ENCODE data around the gene KCNMB4. TPM values are rescaled to one million over a fixed set of nuclear protein-coding genes. Genes with fewer than 3 reads are reported as not detected.

Gene KCNMB4, protein sequence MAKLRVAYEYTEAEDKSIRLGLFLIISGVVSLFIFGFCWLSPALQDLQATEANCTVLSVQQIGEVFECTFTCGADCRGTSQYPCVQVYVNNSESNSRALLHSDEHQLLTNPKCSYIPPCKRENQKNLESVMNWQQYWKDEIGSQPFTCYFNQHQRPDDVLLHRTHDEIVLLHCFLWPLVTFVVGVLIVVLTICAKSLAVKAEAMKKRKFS
- polyA plus RNA-seq (2013, experiment 1 of 2) = 5.2 TPM
- 5.1 TPM for polyA plus RNA-seq (2013, experiment 2 of 2)

DNA sequence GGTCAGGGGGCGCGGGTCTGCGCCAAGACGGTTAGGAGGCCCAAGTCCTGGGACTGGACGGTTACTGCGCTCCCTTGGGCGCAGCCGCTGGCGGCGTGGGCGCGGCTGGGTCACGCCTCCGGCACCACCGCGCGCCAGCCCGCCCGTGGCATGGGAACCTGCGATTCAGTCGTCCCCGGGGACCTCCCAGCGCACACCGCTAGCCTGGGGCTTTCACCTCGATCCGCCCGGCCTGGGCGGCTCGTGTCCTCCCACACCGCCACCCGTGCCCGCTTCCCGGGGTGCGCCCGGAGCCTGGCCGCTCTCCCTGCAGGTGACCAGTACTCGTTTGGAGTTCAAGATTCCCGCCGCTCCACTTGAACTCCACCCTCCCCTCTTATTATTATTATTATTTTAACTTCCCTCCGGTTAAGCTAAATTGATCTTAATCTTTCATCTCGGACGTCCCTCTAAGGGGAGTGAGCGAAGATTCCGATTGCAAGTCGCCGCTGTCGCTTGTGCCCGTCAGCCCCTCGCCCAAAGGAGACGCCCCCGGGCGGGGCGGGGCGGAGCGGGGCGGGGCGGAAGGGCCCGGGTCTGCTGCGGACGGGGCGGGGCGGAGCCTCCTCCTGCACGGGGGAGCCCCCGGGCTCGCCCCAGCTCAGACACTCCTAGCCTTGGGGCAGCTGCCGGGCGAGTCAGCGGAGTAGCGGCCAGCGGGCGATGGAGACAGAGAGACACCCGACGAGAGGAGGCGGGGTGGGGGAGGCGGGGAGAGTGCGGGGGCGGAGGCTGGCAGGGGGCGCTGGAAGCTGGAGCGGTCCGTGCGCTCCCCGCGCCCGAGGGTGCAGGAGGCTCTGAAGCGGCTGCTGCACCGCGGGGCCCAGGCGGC is at the start of gene KCNMB4:
Gene KCNMB4 (plus strand): TSS at position 643 of the 871 bp plus-strand sequence. CDS start 445 bp downstream, outside the sequence.
- Histone ChIP-seq H4K8ac (ENCODE audit: low read depth, low read length) (no peak within 1 kb of the TSS), H2BK15ac (ENCODE audit: low read length) (peak within 1 kb of the TSS; percentile 97), H3K9ac (ENCODE audit: low read depth, low read length, poor library complexity) (peak within 1 kb of the TSS; percentile 94), H3K18ac (ENCODE audit: low read length) (peak within 1 kb of the TSS; percentile 94), H3K27ac (replicated peaks; ENCODE audit: low read length) (no peak within 1 kb of the TSS), H3K23ac (ENCODE audit: low read depth, low read length, poor library complexity) (peak within 1 kb of the TSS; percentile 68), H3K36me3 (replicated peaks in 1 of 2; ENCODE audit: control insufficient read depth in 2 of 2, insufficient read depth in 2 of 2, low read length in 2 of 2) (no peaks in the 10 kb centered on the region), H3K79me1 (ENCODE audit: low read depth, low read length) (no peaks in the 10 kb centered on the region), H3K9me3 (replicated peaks in 1 of 2; ENCODE audit: control insufficient read depth in 2 of 2, insufficient read depth in 1 of 2, low read depth in 1 of 2, low read length in 2 of 2) (peaks cover 0 to 4% of the 10 kb centered on the region in 2 donors), H3K14ac (ENCODE audit: low read length) (peak within 1 kb of the TSS; percentile 97), H3K4me2 (ENCODE audit: insufficient read depth, low read length, poor library complexity, severe bottlenecking) (peak within 1 kb of the TSS; percentile 94), H2AFZ (ENCODE audit: low read length) (peak within 1 kb of the TSS; percentile 99), H3K27me3 (ENCODE audit: control insufficient read depth in 3 of 3, insufficient read depth in 3 of 3, low read depth in 1 of 3, low read length in 3 of 3) (peaks cover 0 to 22% (median 13%) of the 10 kb centered on the region in 3 experiments), H2BK12ac (ENCODE audit: low read length) (no peak within 1 kb of the TSS), H3K4ac (ENCODE audit: low read length) (no peak within 1 kb of the TSS), H2AK5ac (ENCODE audit: low read depth, low read length) (peak within 1 kb of the TSS; percentile 70), H4K91ac (ENCODE audit: low read depth, low read length, poor library complexity) (no peak within 1 kb of the TSS), H3K4me1 (ENCODE audit: control insufficient read depth in 2 of 2, insufficient read depth in 1 of 2, low read depth in 1 of 2, low read length in 2 of 2) (peaks cover 3 to 4% of the 10 kb centered on the region in 2 donors), H3K4me3 (ENCODE audit: low read length in 2 of 2) (peak within 1 kb of the TSS; percentile 78 to 83), H2BK120ac (ENCODE audit: low read depth, low read length) (no peak within 1 kb of the TSS), H2BK5ac (ENCODE audit: low read length) (no peak within 1 kb of the TSS)
- peak; percentile 86 for DNase-seq (ENCODE audit: low spot score)
- no CpG with 5 or more reads among the region's 88 CpGs for WGBS, 2 donors (ENCODE audit: extremely low coverage in 2 of 2, insufficient read length in 2 of 2, insufficient replicate concordance in 1 of 2)

DNA sequence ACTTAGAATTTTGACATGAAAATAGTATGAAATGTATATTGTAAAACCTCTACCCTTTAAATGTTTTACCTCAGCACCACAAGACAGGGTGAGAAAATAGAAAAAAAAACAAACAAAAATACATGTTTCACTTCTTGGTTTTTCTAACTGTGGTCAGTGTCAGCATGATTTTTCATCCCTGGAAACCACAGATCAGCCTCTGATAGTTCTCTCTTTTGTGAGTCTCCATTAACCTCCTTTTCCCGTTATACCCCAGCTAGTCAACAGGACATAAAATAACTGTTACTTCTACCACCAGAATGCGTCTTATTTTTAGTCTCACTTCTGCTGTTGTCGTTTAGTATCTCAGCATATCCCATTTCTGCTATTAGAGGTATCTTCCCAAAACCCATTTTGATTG is 48.3 kb upstream of the KCNMB4 start:
- no peak overlapping the region for H3K23ac ChIP-seq (ENCODE audit: low read depth, low read length, poor library complexity)
- no peak overlapping the region for H3K4ac ChIP-seq (ENCODE audit: low read length)
- no CpG with 5 or more reads among the region's 3 CpGs for WGBS, 2 donors (ENCODE audit: extremely low coverage in 2 of 2, insufficient read length in 2 of 2, insufficient replicate concordance in 1 of 2)
- H2BK12ac ChIP-seq (ENCODE audit: low read length) = no peak overlapping the region
- H3K4me3 ChIP-seq (ENCODE audit: low read length in 2 of 2) = no peak overlapping the region
- H2AFZ ChIP-seq (ENCODE audit: low read length) = no peak overlapping the region
- H2AK5ac ChIP-seq (ENCODE audit: low read depth, low read length) = no peak overlapping the region
- no peak overlapping the region for H3K14ac ChIP-seq (ENCODE audit: low read length)
- peaks cover 0 to 68% of the 10 kb centered on the region in 2 donors for H3K36me3 ChIP-seq (replicated peaks in 1 of 2; ENCODE audit: control insufficient read depth in 2 of 2, insufficient read depth in 2 of 2, low read length in 2 of 2)
- H4K8ac ChIP-seq (ENCODE audit: low read depth, low read length) = no peak overlapping the region
- H3K4me2 ChIP-seq (ENCODE audit: insufficient read depth, low read length, poor library complexity, severe bottlenecking) = no peak overlapping the region
- H3K79me1 ChIP-seq (ENCODE audit: low read depth, low read length) = no peaks in the 10 kb centered on the region
- H3K27me3 ChIP-seq (ENCODE audit: control insufficient read depth in 3 of 3, insufficient read depth in 3 of 3, low read depth in 1 of 3, low read length in 3 of 3) = no peaks in the 10 kb centered on the region
- no peaks in the 10 kb centered on the region for H3K9me3 ChIP-seq (replicated peaks in 1 of 2; ENCODE audit: control insufficient read depth in 2 of 2, insufficient read depth in 1 of 2, low read depth in 1 of 2, low read length in 2 of 2)
- no peak for DNase-seq (ENCODE audit: low spot score)
- no peak overlapping the region for H2BK15ac ChIP-seq (ENCODE audit: low read length)
- no peak overlapping the region for H2BK120ac ChIP-seq (ENCODE audit: low read depth, low read length)
- H3K18ac ChIP-seq (ENCODE audit: low read length) = no peak overlapping the region
- H3K9ac ChIP-seq (ENCODE audit: low read depth, low read length, poor library complexity) = no peak overlapping the region
- H3K27ac ChIP-seq (replicated peaks; ENCODE audit: low read length) = no peak overlapping the region
- no peak overlapping the region for H2BK5ac ChIP-seq (ENCODE audit: low read length)
- no peaks in the 10 kb centered on the region for H3K4me1 ChIP-seq (ENCODE audit: control insufficient read depth in 2 of 2, insufficient read depth in 1 of 2, low read depth in 1 of 2, low read length in 2 of 2)
- no peak overlapping the region for H4K91ac ChIP-seq (ENCODE audit: low read depth, low read length, poor library complexity)

DNA sequence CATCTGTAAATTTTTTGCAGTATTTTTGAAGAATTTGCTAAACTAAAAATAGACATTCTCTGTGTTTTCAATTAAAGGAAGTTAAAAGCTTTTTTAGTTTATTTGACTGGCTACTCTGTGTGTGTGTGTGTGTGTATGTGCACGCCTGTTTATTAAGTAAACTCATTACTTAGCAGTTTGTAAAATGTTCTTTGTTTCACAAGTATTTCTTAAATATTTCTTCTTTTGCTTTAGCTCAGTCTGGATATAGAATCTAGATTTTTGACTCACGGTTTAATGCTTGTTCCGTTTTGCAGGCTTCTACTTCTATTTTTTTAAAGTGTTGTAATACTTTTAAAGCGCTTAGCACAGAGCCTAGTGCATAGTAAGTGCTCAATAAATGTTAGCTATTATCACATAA is 46.5 kb upstream of the KCNMB4 start:
- WGBS, 2 donors (ENCODE audit: extremely low coverage in 2 of 2, insufficient read length in 2 of 2, insufficient replicate concordance in 1 of 2) = no CpG with 5 or more reads among the region's 4 CpGs
- peaks cover 0 to 69% of the 10 kb centered on the region in 2 donors for H3K36me3 ChIP-seq (replicated peaks in 1 of 2; ENCODE audit: control insufficient read depth in 2 of 2, insufficient read depth in 2 of 2, low read length in 2 of 2)
- no peak overlapping the region for H3K4me3 ChIP-seq (ENCODE audit: low read length in 2 of 2)
- no peak overlapping the region for H2AFZ ChIP-seq (ENCODE audit: low read length)
- H3K4ac ChIP-seq (ENCODE audit: low read length) = no peak overlapping the region
- no peaks in the 10 kb centered on the region for H3K9me3 ChIP-seq (replicated peaks in 1 of 2; ENCODE audit: control insufficient read depth in 2 of 2, insufficient read depth in 1 of 2, low read depth in 1 of 2, low read length in 2 of 2)
- no peaks in the 10 kb centered on the region for H3K4me1 ChIP-seq (ENCODE audit: control insufficient read depth in 2 of 2, insufficient read depth in 1 of 2, low read depth in 1 of 2, low read length in 2 of 2)
- H3K9ac ChIP-seq (ENCODE audit: low read depth, low read length, poor library complexity) = no peak overlapping the region
- no peak overlapping the region for H2BK15ac ChIP-seq (ENCODE audit: low read length)
- no peak overlapping the region for H3K23ac ChIP-seq (ENCODE audit: low read depth, low read length, poor library complexity)
- no peak overlapping the region for H2BK12ac ChIP-seq (ENCODE audit: low read length)
- H3K14ac ChIP-seq (ENCODE audit: low read length) = no peak overlapping the region
- no peak overlapping the region for H4K91ac ChIP-seq (ENCODE audit: low read depth, low read length, poor library complexity)
- H3K4me2 ChIP-seq (ENCODE audit: insufficient read depth, low read length, poor library complexity, severe bottlenecking) = no peak overlapping the region
- no peaks in the 10 kb centered on the region for H3K79me1 ChIP-seq (ENCODE audit: low read depth, low read length)
- no peak overlapping the region for H2BK120ac ChIP-seq (ENCODE audit: low read depth, low read length)
- DNase-seq (ENCODE audit: low spot score) = no peak
- H2BK5ac ChIP-seq (ENCODE audit: low read length) = no peak overlapping the region
- H3K27me3 ChIP-seq (ENCODE audit: control insufficient read depth in 3 of 3, insufficient read depth in 3 of 3, low read depth in 1 of 3, low read length in 3 of 3) = no peaks in the 10 kb centered on the region
- no peak overlapping the region for H2AK5ac ChIP-seq (ENCODE audit: low read depth, low read length)
- H3K27ac ChIP-seq (replicated peaks; ENCODE audit: low read length) = no peak overlapping the region
- H3K18ac ChIP-seq (ENCODE audit: low read length) = no peak overlapping the region
- no peak overlapping the region for H4K8ac ChIP-seq (ENCODE audit: low read depth, low read length)

DNA sequence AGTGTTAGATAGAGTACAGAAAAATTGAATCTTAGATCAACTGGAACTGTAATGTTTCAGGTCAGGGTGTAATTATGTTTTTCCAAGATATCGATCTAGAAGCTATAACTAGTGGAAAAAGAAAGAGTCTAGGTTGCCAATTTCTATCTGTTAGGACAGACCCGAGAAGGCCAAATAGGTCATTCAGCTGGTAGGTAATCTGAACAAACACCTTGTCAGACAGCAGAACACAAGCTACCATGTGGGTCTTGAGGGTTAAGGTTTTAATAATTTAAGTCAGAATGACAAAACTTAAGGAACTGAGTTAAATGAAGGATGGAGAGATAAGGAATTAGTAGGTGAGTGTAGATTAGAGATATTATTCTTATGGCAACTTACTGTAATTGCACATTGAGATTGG is 44.9 kb upstream of the KCNMB4 start:
- H3K14ac ChIP-seq (ENCODE audit: low read length) = no peak overlapping the region
- H2BK15ac ChIP-seq (ENCODE audit: low read length) = no peak overlapping the region
- no peak overlapping the region for H3K4ac ChIP-seq (ENCODE audit: low read length)
- H2BK120ac ChIP-seq (ENCODE audit: low read depth, low read length) = no peak overlapping the region
- H3K36me3 ChIP-seq (replicated peaks in 1 of 2; ENCODE audit: control insufficient read depth in 2 of 2, insufficient read depth in 2 of 2, low read length in 2 of 2) = peaks cover 0 to 72% of the 10 kb centered on the region in 2 donors
- H3K27me3 ChIP-seq (ENCODE audit: control insufficient read depth in 3 of 3, insufficient read depth in 3 of 3, low read depth in 1 of 3, low read length in 3 of 3) = no peaks in the 10 kb centered on the region
- no peaks in the 10 kb centered on the region for H3K4me1 ChIP-seq (ENCODE audit: control insufficient read depth in 2 of 2, insufficient read depth in 1 of 2, low read depth in 1 of 2, low read length in 2 of 2)
- no peak overlapping the region for H2AK5ac ChIP-seq (ENCODE audit: low read depth, low read length)
- H2BK12ac ChIP-seq (ENCODE audit: low read length) = no peak overlapping the region
- no CpG with 5 or more reads among the region's 2 CpGs for WGBS, 2 donors (ENCODE audit: extremely low coverage in 2 of 2, insufficient read length in 2 of 2, insufficient replicate concordance in 1 of 2)
- no peak overlapping the region for H2BK5ac ChIP-seq (ENCODE audit: low read length)
- DNase-seq (ENCODE audit: low spot score) = no peak
- no peak overlapping the region for H4K8ac ChIP-seq (ENCODE audit: low read depth, low read length)
- H3K27ac ChIP-seq (replicated peaks; ENCODE audit: low read length) = no peak overlapping the region
- no peak overlapping the region for H3K18ac ChIP-seq (ENCODE audit: low read length)
- no peaks in the 10 kb centered on the region for H3K79me1 ChIP-seq (ENCODE audit: low read depth, low read length)
- no peak overlapping the region for H2AFZ ChIP-seq (ENCODE audit: low read length)
- no peaks in the 10 kb centered on the region for H3K9me3 ChIP-seq (replicated peaks in 1 of 2; ENCODE audit: control insufficient read depth in 2 of 2, insufficient read depth in 1 of 2, low read depth in 1 of 2, low read length in 2 of 2)
- H3K23ac ChIP-seq (ENCODE audit: low read depth, low read length, poor library complexity) = no peak overlapping the region
- H3K9ac ChIP-seq (ENCODE audit: low read depth, low read length, poor library complexity) = no peak overlapping the region
- H3K4me2 ChIP-seq (ENCODE audit: insufficient read depth, low read length, poor library complexity, severe bottlenecking) = no peak overlapping the region
- H4K91ac ChIP-seq (ENCODE audit: low read depth, low read length, poor library complexity) = no peak overlapping the region
- H3K4me3 ChIP-seq (ENCODE audit: low read length in 2 of 2) = no peak overlapping the region
